Amniotic stem cell (primary cell): Measurements from ENCODE around the gene KCNK15.
"Not testable (repeated sequence)": the region's sequence is repeated elsewhere in the genome, so short reads cannot be mapped to it uniquely, and the experiment has no call there.

ENCODE experiments used
- DNase-seq: peaks from one replicate; lab custom pipeline; 2025; lab: John Stamatoyannopoulos, UW

KCNK15 gene

DNA sequence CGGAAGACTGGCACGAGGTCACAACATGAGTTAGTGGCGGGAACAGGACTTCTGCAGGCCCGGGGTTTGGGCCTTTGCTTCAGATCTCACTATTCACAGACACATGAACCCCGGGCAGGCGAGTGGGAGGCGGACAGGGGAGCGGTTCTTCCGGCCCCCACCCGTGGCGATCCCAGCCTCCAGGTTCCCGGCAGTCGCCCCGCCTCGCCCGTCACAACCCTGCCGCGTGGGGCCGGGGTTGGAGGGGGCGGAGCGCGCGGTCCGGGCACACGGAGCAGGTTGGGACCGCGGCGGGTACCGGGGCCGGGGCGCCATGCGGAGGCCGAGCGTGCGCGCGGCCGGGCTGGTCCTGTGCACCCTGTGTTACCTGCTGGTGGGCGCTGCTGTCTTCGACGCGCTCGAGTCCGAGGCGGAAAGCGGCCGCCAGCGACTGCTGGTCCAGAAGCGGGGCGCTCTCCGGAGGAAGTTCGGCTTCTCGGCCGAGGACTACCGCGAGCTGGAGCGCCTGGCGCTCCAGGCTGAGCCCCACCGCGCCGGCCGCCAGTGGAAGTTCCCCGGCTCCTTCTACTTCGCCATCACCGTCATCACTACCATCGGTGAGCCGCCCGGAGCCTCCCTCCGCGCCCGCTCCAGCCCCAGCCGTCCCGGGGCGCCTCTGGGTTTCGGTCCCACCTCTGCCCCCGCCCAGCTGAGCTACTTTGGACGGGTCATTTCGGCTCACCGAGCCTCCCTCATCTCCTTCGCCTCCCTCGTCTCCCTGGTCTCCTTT is at the start of gene KCNK15:
Gene KCNK15 (plus strand): TSS at position 268 of the 769 bp plus-strand sequence. CDS start 46 bp downstream, at position 314.
- DNase-seq = no peak

DNA sequence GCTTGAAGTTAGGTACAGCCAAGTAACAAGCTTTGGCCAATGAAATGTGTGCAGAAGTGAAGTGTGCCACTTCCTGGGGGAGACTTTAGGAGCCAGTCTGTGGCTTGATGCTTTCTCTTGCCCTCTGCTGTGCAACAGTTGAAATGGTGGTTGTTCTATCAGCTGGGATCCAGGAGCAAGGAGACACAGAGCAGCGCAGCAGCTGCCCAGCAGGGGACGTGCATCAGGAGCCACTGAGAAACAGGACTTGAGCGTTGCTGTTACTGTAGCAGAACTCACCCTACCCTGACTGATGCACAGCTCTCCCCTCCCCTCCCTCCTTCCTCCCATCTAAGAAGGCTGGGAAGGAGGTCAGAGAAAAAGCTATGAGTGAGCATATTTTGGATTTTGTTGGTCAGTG is 49.4 kb upstream of the KCNK15 start:
- no peak for DNase-seq

DNA sequence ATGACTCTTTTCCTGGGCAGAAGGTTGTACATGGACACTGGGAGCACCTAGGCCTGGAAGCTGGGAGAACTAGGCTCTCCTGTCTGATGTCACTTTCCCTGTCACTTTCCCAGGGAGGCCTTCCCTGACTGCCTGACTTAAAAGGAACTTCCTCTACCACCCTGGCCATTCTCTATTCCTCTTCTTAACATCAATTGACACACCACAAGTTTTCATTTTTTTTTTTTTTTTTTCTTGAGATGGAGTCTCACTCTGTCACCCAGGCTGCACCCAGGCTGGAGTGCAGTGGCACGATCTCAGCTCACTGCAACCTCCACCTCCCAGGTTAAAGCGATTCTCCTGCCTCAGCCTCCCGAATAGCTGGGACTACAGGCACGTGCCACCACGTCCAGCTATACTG is 48.6 kb upstream of the KCNK15 start:
- not testable (repeated sequence) for DNase-seq

DNA sequence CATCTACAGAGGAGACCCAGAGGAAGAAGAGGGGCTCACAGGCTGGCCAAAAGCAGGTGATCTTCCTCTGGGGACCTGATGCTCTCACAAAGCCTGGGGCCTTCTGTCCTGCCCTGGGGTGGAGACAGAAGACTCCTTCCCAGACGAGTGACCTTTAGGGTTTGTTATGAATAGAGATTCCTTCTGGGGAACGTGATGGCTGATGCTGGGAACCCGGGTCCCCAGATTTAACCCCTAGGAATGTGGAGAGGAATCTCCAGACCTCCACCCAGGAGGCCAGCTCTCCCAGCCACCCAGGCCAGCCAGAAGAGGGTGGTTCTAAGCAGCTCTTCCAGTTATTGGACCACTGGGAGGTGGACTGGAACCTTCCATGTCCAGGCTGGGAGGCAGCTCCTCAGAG is 47.3 kb upstream of the KCNK15 start:
- no peak for DNase-seq

DNA sequence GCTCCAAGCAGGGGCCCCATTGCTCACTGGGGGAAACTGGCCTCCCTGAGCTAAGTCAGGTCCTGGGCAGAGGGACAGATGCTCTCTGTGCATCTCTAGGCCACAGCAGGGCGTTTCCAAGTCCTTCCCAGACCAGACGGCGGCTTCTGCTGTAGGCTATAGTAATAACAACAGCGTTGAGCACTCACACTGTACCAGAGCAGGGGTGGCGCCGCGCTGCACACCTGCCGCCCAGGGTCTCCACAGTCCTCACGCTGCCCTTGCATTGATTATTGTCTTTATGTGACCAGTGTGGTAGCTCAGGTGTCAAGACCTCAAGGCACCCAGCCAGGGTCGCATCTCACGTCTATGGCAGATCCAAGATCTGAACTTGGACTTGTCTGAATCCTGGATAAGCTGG is 45.4 kb upstream of the KCNK15 start:
- no peak for DNase-seq

DNA sequence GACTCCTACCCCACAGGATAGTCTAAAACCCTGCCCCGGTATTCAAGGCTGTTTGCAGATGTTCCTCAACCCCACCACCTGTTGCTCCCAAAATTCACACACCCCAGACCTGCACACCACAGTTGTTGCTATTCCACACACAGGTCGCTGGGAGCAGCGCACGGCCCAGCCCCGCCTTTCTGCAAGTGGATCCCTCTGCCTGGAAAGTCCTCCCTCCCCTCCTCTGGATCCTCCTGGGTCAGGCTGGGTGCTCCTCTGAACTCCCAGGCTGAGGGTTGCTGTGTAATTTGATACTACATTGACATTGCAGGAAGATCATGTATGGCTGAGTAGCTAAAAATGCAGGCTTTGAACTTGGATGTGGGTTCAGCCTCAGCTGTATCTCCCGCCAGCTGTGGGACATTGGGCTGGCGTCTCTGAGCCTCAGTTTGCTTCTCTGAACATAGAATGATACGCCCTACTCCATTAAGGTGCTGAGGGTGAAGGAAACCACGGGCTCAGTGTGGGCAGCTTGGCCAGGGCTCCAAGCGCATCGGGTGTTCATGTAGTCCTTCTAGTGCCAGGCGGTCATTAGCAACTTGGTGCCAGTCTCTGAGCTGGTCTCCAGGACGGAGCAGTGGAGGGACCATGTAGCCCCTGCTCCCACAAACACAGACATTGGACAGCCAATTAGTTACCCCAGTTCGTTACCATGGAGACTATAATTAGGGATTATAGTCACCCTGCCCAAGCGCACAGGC is 44.4 kb upstream of the KCNK15 start:
- DNase-seq = no peak

DNA sequence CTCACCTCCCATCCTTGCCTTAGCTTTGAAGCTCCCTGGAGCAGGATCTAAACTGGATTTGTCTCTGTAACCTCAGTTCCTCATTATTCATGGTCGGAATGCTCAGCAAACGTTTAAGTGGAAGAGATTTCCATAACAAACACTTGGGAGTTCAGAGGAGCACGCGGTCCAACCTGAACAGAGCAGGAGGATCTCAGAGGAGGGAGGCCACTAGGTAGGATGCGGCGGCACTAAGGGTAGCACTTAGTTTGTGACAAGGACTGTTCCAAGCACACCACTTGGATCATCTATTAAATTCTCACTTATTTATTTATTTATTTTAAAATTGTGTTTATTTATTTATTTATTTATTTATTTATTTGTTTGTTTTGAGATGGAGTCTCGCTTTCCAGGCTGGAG is 43.8 kb upstream of the KCNK15 start:
- DNase-seq = no peak

DNA sequence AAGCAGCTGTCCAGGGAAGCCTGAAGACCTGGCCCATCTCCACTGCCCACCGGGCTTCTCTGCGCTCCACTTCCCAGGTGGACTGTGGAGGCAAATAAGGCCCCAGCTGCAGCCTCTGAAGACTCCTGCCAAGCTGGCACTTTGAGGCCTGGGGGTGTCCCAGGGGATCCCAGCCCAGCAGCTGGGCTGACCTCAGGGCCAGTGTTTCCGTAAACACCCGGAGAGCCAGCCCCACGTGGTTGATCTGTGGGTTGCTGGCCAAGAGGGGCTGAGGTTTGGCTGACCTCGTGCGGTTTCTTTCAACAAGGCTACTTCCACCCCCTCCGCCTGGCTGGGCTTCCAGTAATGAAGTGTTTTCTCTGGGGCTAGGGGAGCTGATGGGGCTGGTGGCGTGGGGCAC is 42.9 kb upstream of the KCNK15 start:
- no peak for DNase-seq

DNA sequence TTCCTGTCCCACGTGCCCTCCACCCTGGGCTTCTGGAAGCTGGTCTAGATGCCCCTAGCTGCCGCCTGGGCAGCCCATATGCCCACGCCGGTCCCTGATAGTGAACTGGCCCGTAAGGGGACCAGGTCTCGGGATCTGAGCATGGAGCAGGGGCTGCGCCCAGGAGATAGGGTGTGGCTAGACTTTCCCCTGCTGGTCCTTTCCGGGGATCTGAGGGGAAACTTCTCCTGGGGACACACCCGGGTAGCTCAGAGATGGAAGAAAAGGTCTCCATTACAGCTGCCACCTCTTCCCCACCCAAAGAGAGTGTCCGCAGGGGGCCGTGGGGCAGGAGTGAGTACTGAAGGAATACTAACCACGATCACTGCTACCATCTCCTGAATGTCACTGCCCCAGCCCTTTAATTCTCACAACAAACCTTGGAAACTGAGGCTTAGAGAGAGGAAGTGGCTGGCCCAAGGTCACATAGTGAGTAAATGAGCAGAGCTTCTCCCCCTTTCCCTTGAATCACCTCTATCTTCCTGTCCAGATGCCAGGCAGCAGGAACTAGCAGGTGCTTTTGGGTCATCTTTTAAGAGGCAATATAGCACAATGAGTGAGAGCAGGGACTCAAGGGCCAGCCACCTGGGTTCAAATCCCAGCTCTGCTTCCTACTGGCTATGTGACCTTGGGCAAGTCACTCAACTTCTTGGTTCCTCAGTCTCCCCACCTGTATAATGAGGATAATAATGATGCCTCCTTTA is 42.3 kb upstream of the KCNK15 start:
- DNase-seq = no peak

DNA sequence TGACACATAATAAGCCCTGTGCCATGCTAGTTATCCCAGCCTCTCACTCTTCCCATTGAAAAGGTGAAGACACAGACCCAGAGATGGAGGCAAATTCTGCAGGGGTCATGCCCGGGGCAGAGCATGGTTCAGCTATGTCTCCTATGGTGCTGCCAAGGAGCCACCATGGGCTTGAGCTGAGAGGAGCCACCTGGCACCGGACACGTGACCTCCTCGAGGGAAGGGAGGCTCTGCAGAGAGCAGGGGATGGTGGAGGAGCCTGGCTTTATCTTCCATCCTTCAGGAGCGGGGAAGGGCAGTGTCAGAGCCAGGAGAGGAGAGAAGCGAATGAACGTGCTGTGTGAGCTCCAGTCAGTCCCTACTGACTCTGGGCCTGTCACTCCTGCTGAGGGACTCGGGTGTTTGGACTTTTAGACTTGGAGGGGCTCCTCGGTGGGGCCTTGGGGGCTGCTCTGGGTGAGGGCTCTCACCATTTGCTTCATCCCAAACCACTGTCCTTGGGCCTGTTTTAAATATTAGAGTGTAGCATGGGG is 41.6 kb upstream of the KCNK15 start:
- no peak for DNase-seq

DNA sequence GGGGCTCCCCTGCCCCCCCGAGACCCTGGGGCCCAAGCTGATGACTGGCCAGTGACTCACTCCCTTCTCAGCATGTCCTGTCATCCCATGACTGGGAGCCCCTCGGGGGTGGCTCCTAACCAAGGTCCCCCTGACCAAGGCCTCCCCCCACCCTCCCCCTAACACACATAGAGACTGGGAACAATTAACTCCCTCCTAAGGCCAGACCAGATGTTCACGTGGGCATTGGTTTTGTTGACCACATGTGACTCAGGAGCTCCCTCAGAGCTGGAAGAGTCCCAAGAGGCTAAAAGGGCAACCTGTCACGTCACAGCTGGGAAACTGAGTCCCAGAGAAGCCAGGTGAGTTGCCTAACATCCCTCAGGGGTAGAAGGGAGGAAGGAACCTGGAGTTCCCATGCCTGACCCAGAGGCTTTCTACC is 41.1 kb upstream of the KCNK15 start:
- DNase-seq = no peak

DNA sequence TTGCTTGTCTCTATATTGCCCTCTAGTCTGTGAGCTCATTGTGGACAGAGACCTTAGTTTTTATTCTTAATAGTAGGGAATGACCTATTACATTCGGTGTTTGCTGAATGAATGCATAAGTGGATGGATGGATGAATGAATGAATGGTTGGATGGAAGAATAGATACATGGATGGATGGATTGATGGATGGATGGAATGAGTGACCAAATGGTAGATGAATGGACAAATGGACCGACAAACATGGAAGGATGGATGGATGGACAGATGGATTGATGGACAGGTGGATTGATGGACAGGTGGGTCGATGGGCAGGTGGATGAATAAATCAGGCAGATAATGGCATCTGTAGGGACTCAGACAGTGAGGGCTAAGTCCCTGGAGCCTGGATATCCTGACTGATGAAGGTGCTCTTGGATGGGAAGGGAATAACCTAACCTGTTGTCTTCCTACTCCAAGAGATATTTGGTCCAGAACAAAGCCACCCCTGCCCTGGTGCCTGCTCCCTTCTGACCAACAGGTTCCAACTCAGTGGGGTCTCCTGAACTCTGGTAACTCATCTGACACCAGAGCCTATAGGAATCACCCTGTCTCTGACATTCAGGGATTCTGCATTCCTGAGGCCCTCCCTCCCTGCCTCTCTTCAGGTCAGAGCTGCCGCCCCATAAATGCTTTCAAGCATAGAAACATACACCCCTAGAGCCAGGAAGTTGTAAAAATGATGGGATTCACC is 40.1 kb upstream of the KCNK15 start:
- no peak for DNase-seq

DNA sequence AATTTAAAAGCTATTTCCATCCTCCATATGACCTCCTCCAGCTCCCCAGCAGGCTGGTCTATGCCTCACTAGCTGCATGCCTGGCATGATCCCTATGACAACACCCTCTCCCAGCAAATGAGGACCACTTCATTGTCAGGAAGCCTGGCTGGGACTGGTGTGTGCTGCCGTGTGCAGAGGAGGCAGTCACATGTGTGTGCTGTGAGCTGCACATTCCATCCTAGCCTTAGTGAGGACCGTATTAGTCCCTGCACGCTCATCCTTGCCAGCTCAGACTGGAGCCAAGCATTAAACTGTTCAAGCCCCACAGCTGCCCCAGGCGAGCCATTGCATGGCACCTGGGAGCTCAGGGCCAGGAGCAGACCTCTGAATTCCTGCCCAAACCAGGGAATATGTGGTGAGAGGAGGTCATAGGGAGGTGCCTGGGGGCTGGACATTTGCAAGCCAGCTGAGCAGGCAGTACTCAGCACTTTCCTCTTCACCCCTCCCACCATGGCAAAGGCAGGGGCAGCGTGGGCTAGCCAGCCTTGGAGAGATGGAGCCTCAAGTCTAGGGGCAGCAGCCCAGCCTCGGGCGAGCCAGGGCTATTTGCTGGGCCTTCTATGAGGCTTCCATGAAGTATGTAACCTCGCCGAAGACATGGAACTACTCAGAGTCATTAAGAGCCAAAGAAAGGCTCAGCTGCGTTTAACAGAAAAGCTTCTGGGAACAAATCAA is 39.2 kb upstream of the KCNK15 start:
- DNase-seq = no peak

DNA sequence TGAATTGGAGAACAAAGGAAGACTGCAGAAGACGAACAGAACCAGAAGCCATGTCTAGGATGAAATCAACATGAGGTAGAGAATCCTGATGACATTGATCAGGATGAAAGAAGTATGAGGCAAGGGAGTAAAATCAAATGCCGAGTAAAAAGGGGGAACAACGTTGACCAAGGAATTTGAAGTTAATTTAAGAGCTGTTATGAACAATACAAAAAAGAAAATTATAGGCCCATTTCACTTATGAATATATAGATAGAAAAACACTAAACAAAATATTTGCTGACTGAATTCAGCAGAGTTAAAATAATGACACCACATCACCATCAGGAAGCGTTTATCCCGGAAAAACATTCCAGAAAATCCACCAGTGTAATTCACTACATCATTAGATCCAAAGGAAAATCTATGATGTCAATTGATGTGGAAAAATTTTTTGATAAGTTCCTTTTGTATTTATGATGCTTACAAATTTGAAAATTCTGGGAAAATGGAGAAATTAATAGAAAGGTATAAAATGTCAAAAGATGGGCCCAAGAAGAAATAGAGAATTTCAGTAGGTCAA is 38.6 kb upstream of the KCNK15 start:
- DNase-seq = no peak

DNA sequence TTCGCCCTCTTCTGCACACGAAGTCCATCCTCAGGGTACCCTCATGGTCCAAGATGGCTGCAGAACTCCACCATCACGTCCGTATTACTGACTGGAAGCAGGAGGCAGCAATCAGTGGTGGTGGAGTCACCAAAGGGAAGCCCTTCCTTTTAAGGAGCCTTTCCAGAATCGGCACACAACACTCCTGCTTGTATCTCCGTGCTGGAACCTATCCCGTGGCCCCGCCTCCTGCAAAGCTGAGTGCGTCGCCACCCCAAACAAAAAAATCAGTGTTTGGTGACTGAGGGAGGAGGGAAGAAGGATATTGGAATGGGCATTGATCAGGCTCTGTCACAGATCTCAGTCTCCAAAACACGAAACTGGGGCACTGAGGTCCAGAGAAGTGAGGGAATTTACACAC is 36.3 kb upstream of the KCNK15 start:
- DNase-seq = no peak

DNA sequence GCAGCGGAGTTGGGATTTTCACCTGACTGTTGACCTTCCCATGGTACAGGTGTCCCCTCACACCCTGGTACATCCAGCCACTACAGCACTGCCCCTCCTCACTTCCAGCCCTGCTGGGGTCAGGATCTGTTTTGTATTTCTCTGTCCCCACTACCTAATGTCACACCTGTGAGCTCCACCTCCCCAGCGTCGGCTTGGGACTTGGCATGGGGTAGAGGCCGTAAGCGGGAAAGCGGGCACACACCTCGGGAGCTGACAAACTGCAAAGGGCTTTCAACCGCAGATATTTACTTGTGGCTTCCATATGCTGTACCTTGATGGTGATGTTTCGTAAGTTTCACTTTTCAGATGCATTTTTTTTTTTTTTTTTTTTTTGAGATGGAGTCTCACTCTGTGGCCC is 35.9 kb upstream of the KCNK15 start:
- DNase-seq = no peak

DNA sequence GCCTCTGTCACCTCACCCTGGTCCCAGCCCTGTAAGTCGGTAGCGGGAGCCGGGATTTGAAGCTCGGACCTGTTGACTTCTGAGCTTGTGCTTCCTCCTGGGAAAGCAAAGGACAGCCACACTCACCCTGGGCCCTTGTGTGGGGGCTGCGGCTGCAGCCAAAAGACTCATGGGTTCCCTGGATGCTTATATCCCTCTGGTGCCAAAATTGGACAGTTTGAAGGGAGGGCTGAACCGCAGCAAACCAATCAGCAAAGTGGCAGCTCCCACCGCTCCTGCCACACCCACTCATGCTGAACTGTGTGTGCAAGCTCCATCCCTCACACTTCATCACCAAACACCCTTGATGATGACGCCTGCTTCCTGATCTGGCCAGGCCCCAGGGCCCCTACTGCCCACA is 34.4 kb upstream of the KCNK15 start:
- no peak for DNase-seq

DNA sequence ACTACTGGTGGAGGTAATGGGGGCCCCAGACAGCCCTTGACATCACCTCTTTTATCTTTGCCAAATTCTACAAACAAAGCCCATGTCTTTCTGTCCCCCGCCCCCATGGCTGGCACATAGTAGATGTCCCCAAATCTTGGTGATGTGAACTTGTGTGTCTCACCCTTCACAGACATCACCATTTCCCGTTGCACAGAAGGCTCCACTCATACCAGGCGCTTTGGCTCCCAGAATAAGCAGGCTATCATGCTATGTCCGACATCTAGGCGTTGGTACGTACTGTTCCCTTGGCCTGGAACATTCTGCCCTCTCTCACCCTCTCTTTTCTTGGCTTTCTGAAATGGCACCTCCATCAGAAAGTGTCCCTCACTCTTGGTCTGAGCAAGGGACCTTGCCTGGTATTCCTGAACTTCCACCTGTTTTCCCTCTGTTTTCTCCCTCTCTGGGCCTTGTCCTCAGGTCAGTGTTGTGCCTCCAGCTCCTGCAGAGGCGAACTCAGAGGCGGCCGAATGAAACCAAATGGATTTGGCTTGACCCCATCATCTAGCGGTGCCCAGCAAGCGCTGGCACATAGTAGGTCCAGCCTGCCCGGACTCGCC is 31.5 kb upstream of the KCNK15 start:
- no peak for DNase-seq

DNA sequence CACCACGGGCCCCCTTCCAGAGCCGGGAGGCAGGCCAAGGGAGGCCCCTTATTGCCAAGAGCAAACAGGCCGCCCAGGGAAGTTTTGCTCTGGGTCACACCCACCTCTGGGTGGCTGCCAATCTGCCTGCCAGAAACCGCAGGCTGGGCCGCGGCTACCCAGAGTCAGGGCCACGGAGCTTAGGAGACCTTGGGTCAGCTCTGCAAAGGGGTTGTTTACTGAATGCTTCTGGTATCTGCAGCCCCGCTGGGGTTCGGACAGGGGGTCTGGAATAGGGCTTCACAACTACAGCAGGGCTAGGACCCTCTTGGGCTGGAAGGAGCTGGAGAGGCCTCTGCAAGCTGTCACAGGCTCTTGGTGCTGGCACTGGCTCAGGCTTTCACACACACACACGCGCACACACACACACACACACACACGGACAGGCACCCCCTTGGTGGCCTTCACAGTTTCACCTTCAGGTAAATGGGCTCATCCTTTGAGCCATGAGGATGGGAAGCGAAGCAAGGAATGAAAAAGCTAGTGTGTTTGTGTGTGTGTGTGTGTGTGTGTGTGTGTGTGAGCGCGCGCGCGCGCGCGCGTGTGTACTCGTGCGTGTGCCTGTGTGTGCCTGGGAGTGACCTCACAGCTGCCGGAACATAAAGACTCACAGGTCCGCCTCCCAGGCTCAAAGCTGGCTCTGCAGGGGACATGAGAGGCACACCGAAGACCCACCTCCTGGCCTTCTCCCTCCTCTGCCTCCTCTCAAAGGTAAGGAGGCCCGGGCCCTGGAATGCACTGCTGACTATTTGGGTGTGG is 30.8 kb upstream of the KCNK15 start, which contains the start of gene CCN5:
Gene CCN5 (plus strand): TSS at position 669 of the 798 bp plus-strand sequence. CDS start 22 bp downstream, at position 691.
- DNase-seq = no peak
